GM03348 (cell line): Measurements from ENCODE around the gene XYLB.

Source experiments
- DNase-seq: peaks from one replicate; pipeline ENCODE4 v3.0.0; 2012; ENCODE audit warnings: low spot score

XYLB gene

GRCh38 chr3:38364721-38365400 lies 18.3 kb downstream of the XYLB start:
- no peak for DNase-seq

- no peak for DNase-seq
Measured at GRCh38 chr3:38365469-38366062, 19.0 kb downstream of the XYLB start.

GRCh38 chr3:38366082-38366481 lies 19.5 kb downstream of the XYLB start:
- no peak for DNase-seq

DNA sequence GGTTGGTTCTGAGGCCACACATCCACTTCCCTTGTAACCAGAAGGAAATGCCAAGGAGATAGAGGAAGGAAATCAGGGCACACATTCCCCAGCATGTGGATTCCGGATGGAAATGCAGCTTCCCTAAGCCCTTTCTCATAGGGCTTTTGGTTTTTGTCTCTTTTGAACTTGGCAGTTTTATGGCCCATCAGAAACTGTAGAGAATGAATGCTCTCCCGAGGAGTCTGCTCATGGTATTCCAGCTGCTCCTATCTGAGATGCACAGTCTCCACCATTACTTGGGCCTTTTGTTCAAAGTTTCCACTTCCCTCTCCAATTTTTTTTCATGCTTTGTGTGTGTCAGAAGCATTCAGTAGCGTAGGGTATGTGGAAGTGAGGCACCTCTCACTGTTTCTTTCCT lies 21.2 kb downstream of the XYLB start:
- no peak for DNase-seq

DNA sequence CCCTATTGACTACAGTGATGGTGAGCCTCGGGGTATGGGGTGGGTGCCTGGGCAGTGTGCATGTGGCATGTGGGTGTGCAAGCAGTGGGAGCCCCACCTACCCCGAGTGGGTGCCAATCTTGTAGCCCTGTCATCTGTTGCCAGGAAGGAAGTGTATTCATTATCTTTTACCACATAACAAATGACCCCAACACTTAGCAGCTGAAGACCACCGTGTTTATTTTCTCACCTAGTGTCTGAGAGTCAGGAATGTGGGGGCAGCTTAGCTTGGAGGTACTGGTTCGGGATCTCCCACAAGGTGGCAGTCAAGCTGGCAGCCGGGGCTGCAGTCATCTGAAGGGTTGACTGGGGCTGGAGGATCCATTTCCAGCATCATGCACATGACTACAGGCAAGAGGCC lies 21.7 kb downstream of the XYLB start:
- no peak for DNase-seq

GRCh38 chr3:38369186-38369585 lies 22.6 kb downstream of the XYLB start:
- DNase-seq: no peak

DNA sequence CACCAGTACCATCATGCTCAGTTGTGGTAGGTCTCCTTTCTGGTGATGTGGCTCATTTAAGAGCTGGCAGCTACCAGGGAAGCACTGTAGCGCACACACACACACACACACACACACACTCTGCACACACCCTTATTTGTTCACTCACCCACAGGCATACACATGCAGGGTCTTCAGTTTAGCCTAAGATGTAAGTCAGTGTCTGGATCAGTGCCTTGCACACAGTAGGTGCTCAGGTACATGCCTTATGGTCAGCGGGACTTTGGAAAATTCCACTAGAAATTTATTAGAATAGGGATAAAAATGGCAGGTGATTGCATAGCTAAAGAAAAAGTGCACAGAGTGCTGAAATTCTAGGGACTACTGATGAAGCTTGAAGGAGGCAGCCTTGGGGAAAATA lies 23.6 kb downstream of the XYLB start:
- DNase-seq: no peak

GRCh38 chr3:38370861-38371260 lies 24.3 kb downstream of the XYLB start:
- DNase-seq: no peak

GRCh38 chr3:38371541-38372213 lies 25.1 kb downstream of the XYLB start:
- DNase-seq: no peak

GRCh38 chr3:38372214-38372601 lies 25.6 kb downstream of the XYLB start:
- no peak for DNase-seq

GRCh38 chr3:38374221-38374620 lies 27.6 kb downstream of the XYLB start:
- no peak for DNase-seq

- DNase-seq: no peak
Measured at GRCh38 chr3:38375072-38375471, 28.5 kb downstream of the XYLB start.

GRCh38 chr3:38375488-38376097 lies 29.0 kb downstream of the XYLB start:
- DNase-seq: no peak

- no peak for DNase-seq
Measured at GRCh38 chr3:38376098-38376816, 29.7 kb downstream of the XYLB start.

DNA sequence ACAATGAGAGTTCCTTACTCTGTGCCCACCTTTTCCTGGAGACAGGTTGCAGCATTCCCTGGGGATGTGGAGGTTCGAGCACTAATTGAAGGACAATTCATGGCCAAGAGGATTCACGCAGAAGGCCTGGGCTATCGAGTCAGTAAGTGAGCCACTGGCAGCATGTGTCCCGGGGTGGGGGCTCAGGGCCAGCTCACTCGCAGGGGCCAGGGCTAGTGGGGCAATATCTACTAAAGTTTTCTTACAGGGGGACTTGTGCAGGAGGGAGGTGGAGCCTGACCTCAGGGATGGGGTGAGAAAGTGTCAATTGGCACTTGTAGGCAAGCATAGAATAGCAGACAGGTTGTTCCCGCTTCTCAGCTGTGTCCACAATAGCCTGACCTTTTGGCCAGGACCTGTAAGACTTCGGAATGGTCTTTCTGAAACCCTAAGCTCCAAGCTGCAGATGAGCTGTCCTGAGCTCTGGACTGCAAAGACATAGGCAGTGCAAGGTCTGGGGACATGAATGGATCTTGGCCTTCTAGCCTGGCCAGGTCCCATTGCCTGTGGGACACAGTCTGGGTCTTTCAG lies 32.7 kb downstream of the XYLB start:
- no peak for DNase-seq

GRCh38 chr3:38382506-38383080 lies 36.0 kb downstream of the XYLB start:
- DNase-seq: no peak

- DNase-seq: no peak
Measured at GRCh38 chr3:38383156-38383875, 36.7 kb downstream of the XYLB start.

DNA sequence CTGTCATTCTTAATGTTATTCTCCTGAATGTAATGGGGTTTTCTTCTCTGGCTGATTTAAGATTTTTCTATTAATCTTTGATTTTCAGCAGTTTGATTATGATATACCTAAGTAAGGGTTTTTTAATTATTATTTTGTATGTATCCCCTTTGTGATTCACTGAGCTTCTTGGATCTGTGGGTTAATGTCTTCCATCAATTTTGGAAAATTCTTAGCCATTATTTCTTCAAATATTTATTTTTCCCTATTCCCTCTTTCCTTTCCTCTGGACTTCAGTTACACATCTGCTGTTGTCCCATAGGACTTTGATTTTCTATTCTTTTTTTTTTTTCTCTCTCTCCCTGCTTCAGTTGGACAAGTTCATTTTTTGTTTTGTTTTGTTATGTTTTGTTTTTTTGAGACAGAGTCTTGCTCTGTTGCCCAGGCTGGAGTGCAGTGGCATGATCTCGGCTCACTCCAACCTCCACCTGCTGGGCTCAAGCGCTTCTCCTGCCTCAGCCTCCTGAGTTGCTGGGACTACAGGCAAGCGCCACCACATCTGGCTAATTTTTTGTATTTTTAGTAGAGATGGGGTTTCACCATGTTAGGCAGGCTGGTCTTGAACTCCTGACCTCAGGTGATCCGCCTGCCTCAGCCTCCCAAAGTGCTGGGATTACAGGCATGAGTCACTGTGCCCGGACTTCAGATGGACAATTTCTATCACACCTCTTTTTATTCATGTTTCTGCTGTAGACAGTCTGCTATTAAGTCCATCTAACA lies 40.6 kb downstream of the XYLB start:
- DNase-seq: no peak

DNA sequence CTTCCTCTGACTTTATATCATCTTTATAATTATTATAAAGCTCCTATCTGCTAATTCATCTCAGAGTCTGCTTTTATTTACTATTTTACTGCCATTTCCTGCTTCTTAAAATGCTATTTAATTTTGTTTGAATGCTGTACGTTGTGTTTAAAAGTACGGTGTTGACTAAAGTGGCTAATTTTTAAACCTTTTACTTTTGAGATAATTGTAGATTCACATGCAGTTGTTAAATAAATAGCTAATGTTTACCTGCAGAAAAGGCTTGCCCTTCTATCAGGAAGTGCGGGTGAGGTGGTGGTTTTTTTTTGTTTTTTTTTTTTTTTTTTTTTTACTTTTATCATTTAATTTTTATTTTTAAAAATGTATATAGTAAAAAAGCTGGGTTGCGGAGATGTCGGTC lies 41.3 kb downstream of the XYLB start:
- DNase-seq: no peak

DNA sequence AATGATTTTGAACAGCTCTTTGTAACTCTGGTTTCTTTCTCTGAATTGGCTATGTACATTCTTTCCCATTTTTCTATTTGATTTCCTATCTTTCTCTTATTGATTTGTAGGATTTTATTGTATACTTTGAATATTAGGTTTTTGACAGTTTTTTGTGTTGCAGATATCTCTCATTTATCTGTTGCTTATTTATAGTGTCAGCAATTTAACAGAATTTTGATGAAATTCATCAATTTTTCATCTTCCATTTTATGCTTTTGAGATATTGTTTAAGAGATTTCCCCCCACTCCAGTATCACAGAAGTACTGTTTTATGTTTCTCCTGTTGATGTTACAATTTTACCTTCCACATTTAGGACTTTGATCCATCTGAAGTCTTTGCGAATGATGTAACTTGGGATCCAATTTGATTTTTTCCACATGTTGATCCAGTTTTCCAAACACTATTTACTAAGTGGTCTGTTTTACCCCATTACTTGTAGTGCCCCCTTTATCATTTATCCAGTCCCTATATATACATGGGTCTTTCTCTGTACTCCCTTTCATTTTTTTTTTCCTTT lies 46.1 kb downstream of the XYLB start:
- no peak for DNase-seq
